Measurements from ENCODE around the gene PCDHB5.
"Not testable (repeated sequence)": the region's sequence is repeated elsewhere in the genome, so short reads cannot be mapped to it uniquely, and the experiment has no call there.

PCDHB5 gene

GRCh38 chr5:141135030-141135717, at the start of gene PCDHB5:
Gene PCDHB5, plus strand, starts transcription at chr5:141135206. Its CDS starts 229 bp downstream, at chr5:141135435.
- peak in 3 of 58 donors; percentile 1 to 10 (median 7) for DNase-seq

GRCh38 chr5:141094481-141095262, 40.3 kb upstream of the PCDHB5 start, which contains the start of gene PCDHB2:
Gene PCDHB2, plus strand, starts transcription at chr5:141094615. Its CDS starts 176 bp downstream, at chr5:141094791.
- DNase-seq, result peak in 17 of 58 donors; percentile 2 to 46 (median 10)

- DNase-seq, result no peak
Observed at GRCh38 chr5:141095263-141095641, 39.8 kb upstream of the PCDHB5 start.

- not testable (repeated sequence) for DNase-seq
Observed at GRCh38 chr5:141096181-141096580, 38.8 kb upstream of the PCDHB5 start.

- not testable (repeated sequence) for DNase-seq
Observed at GRCh38 chr5:141096586-141096985, 38.4 kb upstream of the PCDHB5 start.

- peak in 7 of 58 donors; percentile 10 to 43 (median 18) for DNase-seq
Observed at GRCh38 chr5:141100243-141100805, 34.7 kb upstream of the PCDHB5 start, which contains the start of gene PCDHB3. Gene PCDHB3, plus strand, starts transcription at chr5:141100473. Its CDS starts 177 bp downstream, at chr5:141100650.

GRCh38 chr5:141101059-141101458, 33.9 kb upstream of the PCDHB5 start:
- DNase-seq, result no peak

GRCh38 chr5:141102070-141102469, 32.9 kb upstream of the PCDHB5 start:
- DNase-seq, result not testable (repeated sequence)

GRCh38 chr5:141102471-141102870, 32.5 kb upstream of the PCDHB5 start:
- not testable (repeated sequence) for DNase-seq

GRCh38 chr5:141105350-141105749, 29.7 kb upstream of the PCDHB5 start:
- no peak for DNase-seq

GRCh38 chr5:141119250-141119649, 15.8 kb upstream of the PCDHB5 start:
- no peak for DNase-seq

- DNase-seq, result peak in 4 of 58 donors; percentile 6 to 51 (median 30)
Observed at GRCh38 chr5:141121563-141121962, 13.4 kb upstream of the PCDHB5 start, which contains the start of gene PCDHB4. Gene PCDHB4, plus strand, starts transcription at chr5:141121818. Its CDS starts 181 bp downstream, at chr5:141121999.

- DNase-seq, result no peak
Observed at GRCh38 chr5:141121985-141122384, 13.0 kb upstream of the PCDHB5 start.

- not testable (repeated sequence) for DNase-seq
Observed at GRCh38 chr5:141123396-141124135, 11.4 kb upstream of the PCDHB5 start.

GRCh38 chr5:141127305-141127704, 7.7 kb upstream of the PCDHB5 start:
- DNase-seq, result no peak

- DNase-seq, result no peak
Observed at GRCh38 chr5:141135718-141136266, 786 bp downstream of the PCDHB5 start.

GRCh38 chr5:141137346-141137745, 2.3 kb downstream of the PCDHB5 start:
- not testable (repeated sequence) for DNase-seq

GRCh38 chr5:141149812-141150211, 14.8 kb downstream of the PCDHB5 start, which contains the start of gene PCDHB6:
Gene PCDHB6, plus strand, starts transcription at chr5:141150057. Its CDS starts 201 bp downstream, at chr5:141150258.
- no peak for DNase-seq

- DNase-seq, result no peak
Observed at GRCh38 chr5:141150224-141150992, 15.4 kb downstream of the PCDHB5 start.

- DNase-seq, result no peak
Observed at GRCh38 chr5:141150993-141151325, 16.0 kb downstream of the PCDHB5 start.

Measured in anterior cingulate cortex (tissue), 58 donors.